RPMI7951 (cell line): ENCODE measurements around the gene FGFR2. TPM values are rescaled to one million over a fixed set of nuclear protein-coding genes. Genes with fewer than 3 reads are reported as not detected.
A peak's percentile ranks its signal among the peaks of the same experiment; 100 is the strongest.

Source experiments
- DNase-seq: peaks from one replicate; pipeline ENCODE4 v3.0.0-alpha.2; 2012; ENCODE audit warnings: low read depth
- total RNA-seq: library from RNA; depleted of rRNA; stranded (reverse); fragments of >200 nt; shearing (Covaris generic); gene quantifications from 2 replicates; pipeline ENCODE4 v1.2.3, GENCODE V29; 2014

Gene FGFR2
- total RNA-seq, 1 experiment from 2014 or later, result 0.60 TPM

GRCh38 chr10:121493521-121493920, 104.7 kb downstream of the FGFR2 start:
- no peak for DNase-seq

- peak; percentile 40 for DNase-seq
These were observed 107.2 kb downstream of the FGFR2 start for GRCh38 chr10:121490871-121491519.

DNA sequence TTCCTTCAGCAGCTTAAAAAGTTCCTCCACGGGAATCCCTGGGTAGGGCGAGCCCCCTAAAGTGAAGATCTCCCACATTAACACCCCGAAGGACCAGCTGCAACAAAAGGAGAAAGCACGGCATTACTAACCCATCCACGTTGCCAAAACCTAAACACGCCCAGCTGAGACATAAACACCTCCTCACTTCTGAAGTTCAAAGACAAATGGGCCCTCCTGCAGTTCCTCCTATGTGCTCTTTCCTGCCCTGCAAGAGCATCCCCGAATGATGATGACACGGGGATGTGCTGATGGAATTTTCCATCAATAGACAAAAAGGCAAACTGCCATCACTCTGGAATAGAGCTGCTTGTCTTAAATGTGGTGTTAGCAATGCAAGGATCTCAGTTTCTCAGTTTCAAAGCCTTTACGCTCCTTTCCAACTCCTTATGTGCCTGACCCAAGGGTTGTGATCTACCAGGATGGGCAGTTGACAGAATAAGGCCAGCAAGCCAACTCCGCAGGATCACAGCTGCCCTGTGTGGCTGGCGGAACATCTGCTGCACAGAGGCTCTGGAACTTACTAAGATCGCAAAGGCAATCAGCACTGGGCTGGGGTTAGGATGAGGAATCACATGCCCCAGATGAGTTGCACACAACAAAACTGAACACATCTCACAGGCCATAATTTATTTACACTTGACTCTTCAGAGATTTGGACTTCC, 112.7 kb downstream of the FGFR2 start:
- no peak for DNase-seq

DNA sequence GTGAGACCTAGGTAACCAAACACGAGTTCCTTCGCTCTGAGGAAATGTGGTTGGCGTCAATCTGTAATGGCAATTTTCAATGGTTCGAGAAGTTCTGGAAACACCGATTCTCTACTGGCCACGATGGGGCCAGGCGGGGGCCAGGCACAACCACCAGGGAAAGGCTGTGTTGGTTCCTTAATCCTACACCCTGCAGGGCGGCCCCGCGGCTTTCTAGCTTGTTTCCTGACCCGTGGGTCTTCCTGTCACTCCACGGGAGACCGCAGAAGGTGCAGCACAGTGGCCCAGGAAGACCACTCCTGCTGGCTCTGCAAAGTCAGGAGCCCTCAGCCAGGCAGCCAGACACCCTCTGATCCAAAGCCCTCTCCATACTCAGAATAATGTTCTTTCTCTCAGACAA, 113.4 kb downstream of the FGFR2 start:
- DNase-seq, result no peak

- DNase-seq, result no peak
These were observed 113.8 kb downstream of the FGFR2 start for GRCh38 chr10:121484401-121484800.

GRCh38 chr10:121481180-121481579, 117.1 kb downstream of the FGFR2 start:
- DNase-seq, result peak; percentile 7

- no peak for DNase-seq
These were observed 119.7 kb downstream of the FGFR2 start for GRCh38 chr10:121478556-121478955.

DNA sequence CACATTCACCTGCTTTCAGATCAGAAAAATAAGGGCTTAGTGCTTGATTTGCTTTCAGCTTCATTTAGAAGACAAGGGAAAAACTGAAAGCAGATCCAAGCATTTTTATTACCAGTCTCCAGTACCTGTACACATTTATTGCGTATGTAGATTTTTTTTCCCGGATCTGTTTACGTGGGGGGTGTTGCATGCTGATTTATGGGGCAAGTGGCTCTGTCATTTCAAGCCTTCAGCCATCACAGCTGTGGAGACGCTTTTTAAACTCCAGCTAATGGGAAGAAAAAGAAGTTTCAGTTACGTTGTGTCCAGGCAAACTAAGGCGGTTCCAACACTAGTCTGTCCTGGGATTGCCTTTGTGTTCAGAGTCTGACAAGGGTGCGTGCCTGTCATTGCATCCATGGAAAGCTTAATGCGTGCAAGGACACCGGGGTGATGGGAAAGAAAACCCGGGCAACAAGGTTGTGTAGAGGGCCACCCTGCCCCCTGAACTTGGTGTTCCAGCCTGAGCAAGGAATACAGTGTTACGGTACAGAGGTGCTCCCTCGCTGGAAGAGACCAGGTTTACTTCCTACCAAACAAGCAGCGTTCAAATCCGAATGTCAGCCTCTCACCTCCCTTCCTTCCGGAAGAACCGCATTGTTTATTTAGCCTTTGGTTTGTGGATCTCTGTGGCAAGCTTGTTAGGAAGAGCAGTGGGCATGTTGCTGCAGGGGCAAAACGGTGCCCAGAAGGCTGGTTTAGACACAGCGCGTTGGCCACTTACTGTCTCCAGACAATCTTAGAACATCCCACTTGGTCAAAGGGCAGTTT, 128.2 kb downstream of the FGFR2 start:
- no peak for DNase-seq

DNA sequence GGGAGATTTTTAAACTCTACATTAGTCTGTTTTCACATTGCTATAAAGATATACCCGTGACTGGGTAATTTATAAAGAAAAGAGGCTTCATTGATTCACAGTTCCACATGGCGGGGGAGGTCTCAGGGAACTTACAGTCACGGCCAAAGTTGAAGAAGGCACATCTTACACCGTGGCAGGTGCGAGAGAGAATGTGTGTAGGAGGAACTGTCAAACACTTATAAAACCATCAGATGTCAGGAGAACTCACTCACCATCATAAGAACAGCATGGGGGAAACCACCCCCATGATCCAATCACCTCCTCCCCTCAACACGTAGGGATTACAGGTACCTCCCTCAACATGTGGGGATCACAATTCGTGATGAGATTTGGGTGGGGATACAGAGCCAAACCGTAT, 129.5 kb downstream of the FGFR2 start:
- no peak for DNase-seq

GRCh38 chr10:121466424-121466823, 131.8 kb downstream of the FGFR2 start:
- DNase-seq, result no peak

DNA sequence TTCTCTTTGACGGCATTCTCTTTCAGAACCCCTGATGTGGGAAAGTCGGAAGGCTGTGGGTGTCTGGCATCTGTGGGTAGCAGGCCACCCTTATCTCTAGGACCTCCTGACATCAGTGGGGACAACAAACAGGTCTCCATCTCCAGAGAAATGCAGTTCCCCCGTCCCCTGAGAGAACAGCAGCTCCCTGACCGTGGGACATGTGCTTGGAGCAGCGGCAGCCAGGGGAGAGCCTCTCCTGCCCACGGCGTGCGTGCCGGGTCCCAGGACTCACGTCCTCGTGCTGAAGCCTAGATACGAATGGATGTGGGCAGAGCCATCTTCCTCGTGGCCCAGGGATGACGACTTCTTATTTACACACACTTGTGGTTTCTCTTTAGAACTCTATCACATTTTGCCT, 133.0 kb downstream of the FGFR2 start:
- no peak for DNase-seq

- DNase-seq, result no peak
These were observed 133.7 kb downstream of the FGFR2 start for GRCh38 chr10:121464517-121464916.

GRCh38 chr10:121462955-121463354, 135.3 kb downstream of the FGFR2 start:
- DNase-seq, result no peak

- DNase-seq, result no peak
These were observed 136.0 kb downstream of the FGFR2 start for GRCh38 chr10:121462281-121462680.

- DNase-seq, result no peak
These were observed 136.9 kb downstream of the FGFR2 start for GRCh38 chr10:121461307-121461706.

- no peak for DNase-seq
These were observed 137.5 kb downstream of the FGFR2 start for GRCh38 chr10:121460733-121461132.

GRCh38 chr10:121459622-121460453, 138.4 kb downstream of the FGFR2 start:
- peak; percentile 14 for DNase-seq

DNA sequence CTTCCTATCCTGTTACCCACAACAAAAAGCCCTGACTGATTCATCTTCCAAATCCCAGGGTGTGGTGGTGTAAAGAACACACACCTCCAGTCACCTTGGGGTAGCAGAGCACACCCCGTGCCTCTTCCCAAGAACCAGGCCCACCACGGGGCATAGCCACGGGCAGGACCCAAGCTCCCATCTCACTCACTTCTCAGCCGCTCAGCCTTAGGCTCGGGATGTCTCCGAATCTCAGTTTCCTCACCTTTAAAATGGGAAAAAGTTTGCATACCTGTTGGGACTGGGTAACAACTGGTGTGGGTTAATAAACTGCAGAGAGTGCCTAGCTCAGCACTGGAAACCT, 139.0 kb downstream of the FGFR2 start:
- DNase-seq, result no peak

GRCh38 chr10:121457729-121458128, 140.5 kb downstream of the FGFR2 start:
- no peak for DNase-seq

DNA sequence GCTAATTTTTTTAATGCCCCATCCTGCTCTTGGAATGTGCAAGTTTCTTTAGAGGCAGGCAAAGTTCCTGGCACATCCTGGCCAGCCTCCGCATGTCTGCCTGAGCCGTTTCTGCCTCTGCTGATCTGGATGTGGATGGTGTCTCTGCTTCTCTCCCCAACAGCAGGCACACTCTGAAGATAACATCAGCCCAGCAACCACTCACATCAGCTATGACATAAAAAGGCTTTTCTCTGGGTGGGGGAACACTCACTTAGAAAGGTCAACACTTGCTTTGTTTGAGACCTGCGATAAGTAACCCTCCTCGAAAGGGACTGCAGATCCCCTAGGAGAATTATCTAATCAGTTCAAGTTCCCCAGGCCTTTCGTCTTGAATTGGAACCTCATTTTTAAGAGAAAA, 142.9 kb downstream of the FGFR2 start:
- DNase-seq, result no peak

- DNase-seq, result no peak
These were observed 143.5 kb downstream of the FGFR2 start for GRCh38 chr10:121454781-121455180.

GRCh38 chr10:121453160-121453559, 145.1 kb downstream of the FGFR2 start:
- DNase-seq, result no peak
